WERI-Rb-1 (cell line): ENCODE results near the gene LARGE1.

Experiments
- DNase-seq: peaks from one replicate; pipeline ENCODE4 v3.0.0-alpha.2; 2020
- H3K27ac ChIP-seq: fragments of 250-450 bp; sonication (Bioruptor Pico); 2 replicates; pipeline ENCODE4 v1.5.1; 2020; ENCODE audit warnings: mild to moderate bottlenecking, moderate library complexity
- H3K27me3 ChIP-seq: fragments of 250-450 bp; sonication (Bioruptor Pico); 2 replicates; pipeline ENCODE4 v1.5.1; 2021; ENCODE audit warnings: mild to moderate bottlenecking, low read depth, moderate library complexity; ENCODE audit not compliant: insufficient read depth, severe bottlenecking
- H3K36me3 ChIP-seq: fragments of 250-450 bp; sonication (Bioruptor Pico); 2 replicates; pipeline ENCODE4 v1.5.1; 2020; ENCODE audit warnings: mild to moderate bottlenecking, moderate library complexity
- H3K4me3 ChIP-seq: 2 replicates; pipeline ENCODE4 v1.5.1; 2011; ENCODE audit warnings: low read depth, mild to moderate bottlenecking, control low read depth, low read length
- H3K9me3 ChIP-seq: fragments of 250-450 bp; sonication (Bioruptor Pico); 2 replicates; pipeline ENCODE4 v1.5.1; 2021; ENCODE audit warnings: mild to moderate bottlenecking, moderate library complexity; ENCODE audit not compliant: severe bottlenecking
- TF ChIP-seq, protein P1 (sequence below): IDR thresholded peaks from 2 replicates; pipeline ENCODE4 v1.5.1; 2011; ENCODE audit warnings: low read depth, mild to moderate bottlenecking, control low read depth, inconsistent platforms, low read length

LARGE1 gene

DNA sequence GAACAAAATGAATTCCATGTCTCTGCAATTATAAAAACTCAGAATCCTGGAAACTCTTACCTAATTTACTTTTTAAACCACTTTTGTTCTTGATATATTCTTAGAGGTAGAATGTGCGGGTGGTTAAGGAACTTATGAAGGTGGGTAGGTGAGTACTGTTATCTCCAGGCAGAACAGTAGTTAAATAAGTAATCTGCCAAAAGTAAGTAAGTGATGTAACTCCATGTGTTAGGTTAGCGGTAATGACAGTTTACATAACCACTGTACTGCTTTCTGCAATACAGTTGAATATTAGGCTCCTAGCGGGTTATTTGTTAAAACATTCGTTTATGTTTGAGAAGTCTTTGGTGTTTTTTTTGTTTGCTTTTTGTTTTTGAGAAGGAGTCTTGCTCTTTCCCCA lies 7.1 kb downstream of the LARGE1 start:
- no peaks in the 10 kb centered on the region for H3K9me3 ChIP-seq
- no peak overlapping the region for H3K27ac ChIP-seq
- DNase-seq = no peak
- TF ChIP-seq, protein P1, sequence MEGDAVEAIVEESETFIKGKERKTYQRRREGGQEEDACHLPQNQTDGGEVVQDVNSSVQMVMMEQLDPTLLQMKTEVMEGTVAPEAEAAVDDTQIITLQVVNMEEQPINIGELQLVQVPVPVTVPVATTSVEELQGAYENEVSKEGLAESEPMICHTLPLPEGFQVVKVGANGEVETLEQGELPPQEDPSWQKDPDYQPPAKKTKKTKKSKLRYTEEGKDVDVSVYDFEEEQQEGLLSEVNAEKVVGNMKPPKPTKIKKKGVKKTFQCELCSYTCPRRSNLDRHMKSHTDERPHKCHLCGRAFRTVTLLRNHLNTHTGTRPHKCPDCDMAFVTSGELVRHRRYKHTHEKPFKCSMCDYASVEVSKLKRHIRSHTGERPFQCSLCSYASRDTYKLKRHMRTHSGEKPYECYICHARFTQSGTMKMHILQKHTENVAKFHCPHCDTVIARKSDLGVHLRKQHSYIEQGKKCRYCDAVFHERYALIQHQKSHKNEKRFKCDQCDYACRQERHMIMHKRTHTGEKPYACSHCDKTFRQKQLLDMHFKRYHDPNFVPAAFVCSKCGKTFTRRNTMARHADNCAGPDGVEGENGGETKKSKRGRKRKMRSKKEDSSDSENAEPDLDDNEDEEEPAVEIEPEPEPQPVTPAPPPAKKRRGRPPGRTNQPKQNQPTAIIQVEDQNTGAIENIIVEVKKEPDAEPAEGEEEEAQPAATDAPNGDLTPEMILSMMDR = no peak
- H3K27me3 ChIP-seq = no peaks in the 10 kb centered on the region
- no peaks in the 10 kb centered on the region for H3K36me3 ChIP-seq
- H3K4me3 ChIP-seq = no peak overlapping the region

- H3K4me3 ChIP-seq = no peak overlapping the region
- H3K9me3 ChIP-seq = no peaks in the 10 kb centered on the region
- TF ChIP-seq, protein P1 = no peak
- DNase-seq = no peak
- H3K27me3 ChIP-seq = no peaks in the 10 kb centered on the region
- H3K36me3 ChIP-seq = no peaks in the 10 kb centered on the region
- H3K27ac ChIP-seq = no peak overlapping the region
Observed at GRCh38 chr22:33909911-33910310, 10.4 kb downstream of the LARGE1 start.

DNA sequence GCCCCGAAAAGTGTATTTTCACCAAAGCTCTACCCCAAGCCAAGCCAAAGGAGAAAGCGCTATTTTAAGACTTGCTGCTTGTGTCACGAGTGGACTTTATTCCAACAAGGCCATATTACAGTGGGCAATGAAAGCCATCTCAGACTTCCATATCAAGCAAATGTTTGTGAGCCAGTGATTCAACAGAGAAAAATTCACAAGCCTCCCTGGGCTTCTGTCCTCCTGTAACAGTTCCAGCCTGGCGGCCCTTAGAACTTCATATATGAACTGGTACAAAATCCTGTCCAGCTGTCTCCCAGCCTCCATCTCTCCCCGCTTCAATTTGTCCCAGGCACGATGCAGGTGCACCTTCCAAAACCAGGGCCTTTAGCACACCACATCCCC lies 11.2 kb downstream of the LARGE1 start:
- TF ChIP-seq, protein P1 = no peak

DNA sequence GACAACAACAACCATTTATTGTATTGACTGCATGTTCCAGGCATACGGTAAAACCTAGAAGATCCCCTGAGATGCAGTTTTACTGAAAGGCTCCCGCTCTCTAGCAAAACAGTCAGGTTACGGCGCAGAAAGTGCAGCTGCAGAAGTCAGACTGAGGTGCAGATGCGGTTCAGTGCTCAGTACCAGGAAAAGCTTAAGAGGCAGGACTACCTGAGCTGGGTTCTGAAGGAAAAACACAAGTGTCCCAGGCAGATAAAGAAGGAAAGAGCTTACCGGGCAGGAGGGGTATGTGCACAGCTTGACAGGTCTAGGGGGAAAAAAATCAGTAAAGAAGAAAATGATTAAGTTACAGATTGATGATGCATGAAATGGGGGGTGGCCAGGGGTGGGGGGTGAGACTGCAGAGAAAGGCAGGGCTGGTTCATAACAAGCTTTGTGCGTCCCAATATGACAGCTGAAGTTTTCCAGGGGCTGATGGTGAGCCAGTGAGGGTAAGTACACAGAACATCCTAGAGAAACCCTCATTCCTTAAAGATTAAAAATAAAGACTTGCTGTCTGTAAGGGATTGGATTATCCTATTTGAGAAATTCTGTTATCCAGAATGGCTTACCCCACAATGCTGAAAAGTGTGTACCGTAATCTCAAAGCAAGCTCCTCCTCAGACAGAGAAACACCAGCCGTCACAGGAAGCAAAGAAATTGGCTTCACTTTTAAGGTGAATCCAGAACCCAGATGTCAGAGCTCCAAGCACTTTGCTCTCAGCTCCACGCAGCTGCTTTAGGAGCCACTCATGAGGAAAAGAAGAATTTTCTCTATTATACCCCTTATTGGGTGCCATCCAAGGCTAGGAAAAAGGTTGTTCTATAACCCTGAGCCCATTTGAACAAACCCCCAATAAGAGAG lies 11.9 kb downstream of the LARGE1 start:
- TF ChIP-seq, protein P1 = no peak
- Histone ChIP-seq H3K36me3 (no peaks in the 10 kb centered on the region), H3K4me3 (no peak overlapping the region), H3K27me3 (no peaks in the 10 kb centered on the region), H3K27ac (no peak overlapping the region), H3K9me3 (no peaks in the 10 kb centered on the region)
- DNase-seq = peak; percentile 18

More for the DNA sequence above, 11.2 kb downstream of the LARGE1 start:
- Histone ChIP-seq H3K27ac (no peak overlapping the region), H3K9me3 (no peaks in the 10 kb centered on the region), H3K4me3 (no peak overlapping the region), H3K36me3 (no peaks in the 10 kb centered on the region), H3K27me3 (no peaks in the 10 kb centered on the region)
- DNase-seq = no peak

- H3K27me3 ChIP-seq = no peaks in the 10 kb centered on the region
- no peak overlapping the region for H3K27ac ChIP-seq
- H3K9me3 ChIP-seq = no peaks in the 10 kb centered on the region
- H3K4me3 ChIP-seq = no peak overlapping the region
- no peaks in the 10 kb centered on the region for H3K36me3 ChIP-seq
- TF ChIP-seq, protein P1 = no peak
- DNase-seq = no peak
Observed at GRCh38 chr22:33906954-33907353, 13.3 kb downstream of the LARGE1 start.
